ENCODE data around the gene PFN3. TPM values are rescaled to one million over a fixed set of nuclear protein-coding genes. Genes with fewer than 3 reads are reported as not detected.

The PFN3 gene
- total RNA-seq, 4 donors from 2014 or later: not detected

- Histone ChIP-seq H3K4me3 (no peak overlapping the region), H3K27me3 (no peaks in the 10 kb centered on the region), H3K27ac (no peak overlapping the region), H3K36me3 (no peaks in the 10 kb centered on the region), H3K9me3 (no peaks in the 10 kb centered on the region), H3K4me1 (no peaks in the 10 kb centered on the region)
- intact Hi-C loops (cut with DNase I; ENCODE audit: low total_unique reads): no loop called here
- DNase-seq: no peak
- TF ChIP-seq POLR2A (IDR thresholded peaks at IDR 0.05): no peak
- TF ChIP-seq CTCF (IDR thresholded peaks at IDR 0.05): no peak
These were observed 17.3 kb downstream of the PFN3 start for GRCh38 chr5:177383181-177383580.

- H3K36me3 ChIP-seq: no peaks in the 10 kb centered on the region
- H3K27ac ChIP-seq: no peak overlapping the region
- no peak overlapping the region for H3K4me3 ChIP-seq
- no peaks in the 10 kb centered on the region for H3K27me3 ChIP-seq
- no peak for DNase-seq
- no peaks in the 10 kb centered on the region for H3K4me1 ChIP-seq
- intact Hi-C loops (cut with DNase I; ENCODE audit: low total_unique reads): no loop called here
- TF ChIP-seq POLR2A (IDR thresholded peaks at IDR 0.05) (no peak), CTCF (IDR thresholded peaks at IDR 0.05) (peak in 1 of 4 experiments; percentile 8)
- H3K9me3 ChIP-seq: no peaks in the 10 kb centered on the region
These were observed 17.9 kb downstream of the PFN3 start for GRCh38 chr5:177382423-177383029.

GRCh38 chr5:177380805-177381126 lies 19.7 kb downstream of the PFN3 start:
- Histone ChIP-seq H3K36me3 (no peaks in the 10 kb centered on the region), H3K4me1 (no peaks in the 10 kb centered on the region), H3K27me3 (no peaks in the 10 kb centered on the region), H3K9me3 (no peaks in the 10 kb centered on the region), H3K4me3 (no peak overlapping the region), H3K27ac (no peak overlapping the region)
- intact Hi-C loops (cut with DNase I; ENCODE audit: low total_unique reads): no loop called here
- DNase-seq: no peak
- TF ChIP-seq CTCF (IDR thresholded peaks at IDR 0.05): no peak
- TF ChIP-seq POLR2A (IDR thresholded peaks at IDR 0.05): no peak

GRCh38 chr5:177378884-177379883 lies 21.3 kb downstream of the PFN3 start:
- H3K27ac ChIP-seq: no peak overlapping the region
- DNase-seq: no peak
- no peaks in the 10 kb centered on the region for H3K36me3 ChIP-seq
- no peak overlapping the region for H3K4me3 ChIP-seq
- intact Hi-C loops (cut with DNase I; ENCODE audit: low total_unique reads): no loop called here
- no peaks in the 10 kb centered on the region for H3K9me3 ChIP-seq
- no peaks in the 10 kb centered on the region for H3K27me3 ChIP-seq
- no peaks in the 10 kb centered on the region for H3K4me1 ChIP-seq
- TF ChIP-seq POLR2A (IDR thresholded peaks at IDR 0.05): no peak
- no peak for TF ChIP-seq CTCF (IDR thresholded peaks at IDR 0.05)
